PC-9 (cell line): ENCODE results near the gene SYTL5. TPM values are rescaled to one million over a fixed set of nuclear protein-coding genes. Genes with fewer than 3 reads are reported as not detected.

Experiments used
- BruUV-seq: library from RNA; stranded (reverse); fragments of 400-500 nt; replicated peaks from 2 replicates; lab custom pipeline; 2021; lab: Mats Ljungman, UMichigan
- CTCF ChIA-PET: fragments of 300-600 bp; sonication (Branson Sonifier 250); formaldehyde crosslinking; loops from one replicate; lab custom pipeline; 2022; ENCODE audit warnings: antibody characterized with exemption; lab: Charles Lee
- POLR2A ChIA-PET: fragments of 300-600 bp; sonication (Branson Sonifier 250); formaldehyde crosslinking; loops from one replicate; lab custom pipeline; 2022; ENCODE audit warnings: antibody characterized with exemption; ENCODE audit not compliant: unreplicated experiment; lab: Charles Lee
- DNase-seq, 2 experiments: peaks; one replicate each; pipeline versions ENCODE4 v3.0.0 to v3.0.0-alpha.2; 2015 to 2022; ENCODE audit warnings: mixed read lengths in 1 of 2
- H2AFZ ChIP-seq: fragments of 200-600 bp; sonication (generic); 2 replicates; pipeline ENCODE4 v1.8.1; 2017; ENCODE audit warnings: antibody characterized with exemption
- H3F3A ChIP-seq: fragments of 200-600 bp; sonication (generic); 2 replicates; pipeline ENCODE4 v1.8.1; 2017; ENCODE audit warnings: antibody characterized with exemption, mild to moderate bottlenecking, low read depth; ENCODE audit not compliant: insufficient read depth
- H3K27ac ChIP-seq: fragments of 200-600 bp; sonication (generic); 2 replicates; pipeline ENCODE4 v1.6.1; 2016; ENCODE audit warnings: mixed run types
- H3K27me3 ChIP-seq: fragments of 200-600 bp; sonication (generic); 2 replicates; pipeline ENCODE4 v1.6.1; 2016; ENCODE audit warnings: low read depth, mixed run types; ENCODE audit not compliant: insufficient read depth
- H3K36me3 ChIP-seq: fragments of 200-600 bp; sonication (generic); 2 replicates; pipeline ENCODE4 v1.6.1; 2016; ENCODE audit warnings: low read depth, mixed run types
- H3K4me1 ChIP-seq: fragments of 200-600 bp; sonication (generic); replicated peaks from 2 replicates; pipeline ENCODE4 v1.6.1; 2016; ENCODE audit warnings: mixed run types; ENCODE audit not compliant: insufficient read depth
- H3K4me2 ChIP-seq: fragments of 200-600 bp; sonication (generic); 2 replicates; pipeline ENCODE4 v1.6.1; 2017; ENCODE audit warnings: mixed run types
- H3K4me3 ChIP-seq: fragments of 200-600 bp; sonication (generic); 2 replicates; pipeline ENCODE4 v1.6.1; 2016; ENCODE audit warnings: mixed run types
- H3K79me2 ChIP-seq: fragments of 200-600 bp; sonication (generic); 2 replicates; pipeline ENCODE4 v1.6.1; 2017; ENCODE audit warnings: low read depth, mixed run types
- H3K9me2 ChIP-seq: fragments of 200-600 bp; sonication (generic); 2 replicates; pipeline ENCODE4 v1.8.1; 2017; ENCODE audit warnings: mild to moderate bottlenecking; ENCODE audit not compliant: insufficient read depth
- H3K9me3 ChIP-seq: fragments of 200-600 bp; sonication (generic); 2 replicates; pipeline ENCODE4 v1.8.1; 2016; ENCODE audit warnings: low read depth; ENCODE audit not compliant: insufficient read depth
- H4K20me1 ChIP-seq: fragments of 200-600 bp; sonication (generic); 2 replicates; pipeline ENCODE4 v1.8.1; 2017; ENCODE audit not compliant: insufficient read depth
- EZH2 ChIP-seq: fragments of 200-600 bp; sonication (generic); IDR thresholded peaks from 2 replicates; pipeline ENCODE4 v1.8.0; 2017; ENCODE audit warnings: antibody characterized with exemption, low read depth
- intact Hi-C: fragments of 100-400 bp; cut with micrococcal nuclease; formaldehyde crosslinking; loops from one replicate; pipeline ENCODE4 v1.10.0; 2022; ENCODE audit not compliant: unreplicated experiment
- total RNA-seq: library from RNA; stranded (reverse); gene quantifications from 2 replicates; pipeline ENCODE4 v1.2.3, GENCODE V29; 2021
- TF ChIP-seq, protein P1 (sequence below): fragments of 200-600 bp; sonication (generic); conservative IDR thresholded peaks from 2 replicates; pipeline ENCODE4 v1.6.1; 2017; ENCODE audit warnings: mixed run types, antibody characterized with exemption, mild to moderate bottlenecking, moderate library complexity

Gene SYTL5
- total RNA-seq, 1 experiment from 2014 or later = not detected

DNA sequence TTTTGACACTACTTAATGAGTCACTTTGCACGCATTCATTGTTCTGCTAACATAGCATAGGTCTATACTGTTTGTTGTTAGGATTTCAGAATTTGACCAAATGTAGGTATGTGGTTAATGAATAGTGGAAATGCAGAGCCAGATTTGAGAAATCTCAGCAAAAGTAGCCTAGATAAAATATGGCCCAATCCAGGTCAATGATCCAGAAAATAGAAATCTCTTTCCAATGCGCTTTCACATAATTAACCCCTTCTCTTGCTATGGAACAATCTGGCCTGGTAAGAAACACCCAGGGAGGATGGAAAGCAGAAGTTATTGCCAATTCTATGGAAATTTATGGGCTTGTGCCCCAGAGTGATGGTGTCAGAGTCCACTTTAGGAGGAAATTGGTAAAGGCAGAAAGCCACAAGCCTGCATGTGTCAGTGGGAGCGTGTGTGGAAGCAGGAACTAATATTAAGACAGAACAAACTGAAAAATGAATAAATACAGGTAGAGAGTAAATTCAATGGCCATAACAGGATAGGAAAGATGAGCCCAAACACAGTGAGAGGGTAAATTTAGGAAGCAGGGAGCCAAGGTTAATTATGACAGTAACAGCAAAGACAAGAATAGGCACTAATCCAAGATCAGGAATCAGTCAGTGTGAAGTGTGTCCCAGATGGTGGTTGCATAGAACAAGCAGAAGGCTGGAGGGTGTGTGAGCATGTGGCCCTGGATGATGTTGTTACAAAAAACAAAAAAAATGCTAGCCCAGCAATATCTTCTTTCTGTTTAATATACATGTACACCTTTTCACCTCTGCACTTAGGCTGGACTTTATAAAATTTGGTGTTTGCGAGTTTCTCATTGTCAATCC is 102.9 kb downstream of the SYTL5 start:
- Histone ChIP-seq H3K27me3 (no peaks in the 10 kb centered on the region), H4K20me1 (no peaks in the 10 kb centered on the region), H3K79me2 (no peaks in the 10 kb centered on the region), H3K27ac (no peak overlapping the region), H3K9me2 (no peaks in the 10 kb centered on the region), H3K9me3 (no peaks in the 10 kb centered on the region), H3K4me1 (no peaks in the 10 kb centered on the region), H2AFZ (no peak overlapping the region), H3K4me2 (no peak overlapping the region), H3K4me3 (no peak overlapping the region), H3F3A (no peaks in the 10 kb centered on the region), H3K36me3 (no peaks in the 10 kb centered on the region)
- ChIA-PET CTCF (no interaction called here), POLR2A (no interaction called here)
- no TSS peak for BruUV-seq
- no peak for DNase-seq
- TF ChIP-seq EZH2 = no peak
- TF ChIP-seq, protein P1, sequence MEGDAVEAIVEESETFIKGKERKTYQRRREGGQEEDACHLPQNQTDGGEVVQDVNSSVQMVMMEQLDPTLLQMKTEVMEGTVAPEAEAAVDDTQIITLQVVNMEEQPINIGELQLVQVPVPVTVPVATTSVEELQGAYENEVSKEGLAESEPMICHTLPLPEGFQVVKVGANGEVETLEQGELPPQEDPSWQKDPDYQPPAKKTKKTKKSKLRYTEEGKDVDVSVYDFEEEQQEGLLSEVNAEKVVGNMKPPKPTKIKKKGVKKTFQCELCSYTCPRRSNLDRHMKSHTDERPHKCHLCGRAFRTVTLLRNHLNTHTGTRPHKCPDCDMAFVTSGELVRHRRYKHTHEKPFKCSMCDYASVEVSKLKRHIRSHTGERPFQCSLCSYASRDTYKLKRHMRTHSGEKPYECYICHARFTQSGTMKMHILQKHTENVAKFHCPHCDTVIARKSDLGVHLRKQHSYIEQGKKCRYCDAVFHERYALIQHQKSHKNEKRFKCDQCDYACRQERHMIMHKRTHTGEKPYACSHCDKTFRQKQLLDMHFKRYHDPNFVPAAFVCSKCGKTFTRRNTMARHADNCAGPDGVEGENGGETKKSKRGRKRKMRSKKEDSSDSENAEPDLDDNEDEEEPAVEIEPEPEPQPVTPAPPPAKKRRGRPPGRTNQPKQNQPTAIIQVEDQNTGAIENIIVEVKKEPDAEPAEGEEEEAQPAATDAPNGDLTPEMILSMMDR = no peak
- intact Hi-C loops = no loop called here

DNA sequence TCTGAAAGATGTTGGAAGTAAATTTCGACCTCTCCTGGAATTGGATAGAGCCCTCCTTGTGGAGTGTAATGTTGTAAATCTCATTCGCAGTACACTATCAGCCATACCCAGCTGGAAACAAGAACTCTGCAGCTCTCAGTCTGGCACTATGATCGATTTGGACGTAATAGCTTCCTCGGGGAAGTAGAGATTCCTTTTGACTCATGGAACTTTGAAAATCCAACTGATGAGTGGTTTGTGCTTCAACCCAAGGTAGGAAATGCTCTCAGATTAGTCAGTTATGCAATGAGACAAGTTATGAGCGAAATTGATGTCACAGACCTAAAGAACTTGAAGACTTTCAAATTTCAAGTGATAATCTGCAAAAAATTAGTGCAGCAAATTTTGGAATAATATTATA is 103.9 kb downstream of the SYTL5 start:
- CTCF ChIA-PET = no interaction called here
- Histone ChIP-seq H2AFZ (no peak overlapping the region), H3K79me2 (no peaks in the 10 kb centered on the region), H3K27me3 (no peaks in the 10 kb centered on the region), H3K4me3 (no peak overlapping the region), H3K36me3 (no peaks in the 10 kb centered on the region), H3K9me2 (no peaks in the 10 kb centered on the region), H4K20me1 (no peaks in the 10 kb centered on the region), H3K27ac (no peak overlapping the region), H3K9me3 (no peaks in the 10 kb centered on the region), H3K4me2 (no peak overlapping the region), H3K4me1 (no peaks in the 10 kb centered on the region), H3F3A (no peaks in the 10 kb centered on the region)
- BruUV-seq = no TSS peak
- no peak for DNase-seq
- no peak for TF ChIP-seq EZH2
- TF ChIP-seq, protein P1 = no peak
- POLR2A ChIA-PET = no interaction called here
- intact Hi-C loops = no loop called here

DNA sequence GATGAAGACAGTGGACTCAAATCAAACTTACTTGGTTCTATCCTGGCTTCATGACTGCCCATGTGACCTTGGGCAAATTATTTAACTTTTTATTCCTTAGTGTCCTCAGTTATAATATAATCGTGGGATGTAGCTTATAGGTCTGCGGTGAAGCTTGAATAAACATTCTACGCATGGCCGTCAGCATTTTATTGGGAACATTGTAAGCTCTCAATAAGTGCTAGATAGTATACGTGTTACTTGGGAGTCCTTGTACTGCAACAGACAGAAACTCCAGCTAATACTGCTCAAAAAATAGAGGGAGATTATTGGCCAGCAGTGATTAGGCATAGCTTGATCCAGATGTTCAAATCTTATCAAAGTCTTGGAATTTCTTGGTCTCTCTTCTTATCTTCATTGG is 104.8 kb downstream of the SYTL5 start:
- Histone ChIP-seq H3K27ac (no peak overlapping the region), H2AFZ (no peak overlapping the region), H3K36me3 (no peaks in the 10 kb centered on the region), H4K20me1 (no peaks in the 10 kb centered on the region), H3K4me1 (no peaks in the 10 kb centered on the region), H3K27me3 (no peaks in the 10 kb centered on the region), H3K9me2 (no peaks in the 10 kb centered on the region), H3K9me3 (no peaks in the 10 kb centered on the region), H3F3A (no peaks in the 10 kb centered on the region), H3K79me2 (no peaks in the 10 kb centered on the region), H3K4me3 (no peak overlapping the region), H3K4me2 (no peak overlapping the region)
- no peak for DNase-seq
- TF ChIP-seq, protein P1 = no peak
- no peak for TF ChIP-seq EZH2
- BruUV-seq = no TSS peak
- ChIA-PET CTCF (no interaction called here), POLR2A (no interaction called here)
- intact Hi-C loops = no loop called here
